ENCODE results near the gene CRTC2.
"Not testable (repeated sequence)": the region's sequence is repeated elsewhere in the genome, so short reads cannot be mapped to it uniquely, and the experiment has no call there.

The CRTC2 gene

GRCh38 chr1:153987621-153988020 lies 29.2 kb upstream of the CRTC2 start:
- WGBS (ENCODE audit: insufficient coverage, insufficient read length) = no CpG with 5 or more reads among the region's 8 CpGs
- no peak for DNase-seq (ENCODE audit: low read depth, low spot score)
- Histone ChIP-seq H3K27ac (ENCODE audit: low read length) (no peak overlapping the region), H3K4me3 (ENCODE audit: low read length) (no peak overlapping the region), H3K9me3 (ENCODE audit: control insufficient read depth, insufficient read depth, low read length) (no peaks in the 10 kb centered on the region), H3K36me3 (ENCODE audit: control insufficient read depth, insufficient read depth, low read length) (peaks cover 9% of the 10 kb centered on the region; the same call in 1 of the 2 replicates), H3K27me3 (ENCODE audit: control insufficient read depth, insufficient read depth, low read length) (no peaks in the 10 kb centered on the region), H3K4me1 (ENCODE audit: control insufficient read depth, insufficient read depth, low read length) (peaks cover 1% of the 10 kb centered on the region; the same call in 1 of the 2 replicates)

DNA sequence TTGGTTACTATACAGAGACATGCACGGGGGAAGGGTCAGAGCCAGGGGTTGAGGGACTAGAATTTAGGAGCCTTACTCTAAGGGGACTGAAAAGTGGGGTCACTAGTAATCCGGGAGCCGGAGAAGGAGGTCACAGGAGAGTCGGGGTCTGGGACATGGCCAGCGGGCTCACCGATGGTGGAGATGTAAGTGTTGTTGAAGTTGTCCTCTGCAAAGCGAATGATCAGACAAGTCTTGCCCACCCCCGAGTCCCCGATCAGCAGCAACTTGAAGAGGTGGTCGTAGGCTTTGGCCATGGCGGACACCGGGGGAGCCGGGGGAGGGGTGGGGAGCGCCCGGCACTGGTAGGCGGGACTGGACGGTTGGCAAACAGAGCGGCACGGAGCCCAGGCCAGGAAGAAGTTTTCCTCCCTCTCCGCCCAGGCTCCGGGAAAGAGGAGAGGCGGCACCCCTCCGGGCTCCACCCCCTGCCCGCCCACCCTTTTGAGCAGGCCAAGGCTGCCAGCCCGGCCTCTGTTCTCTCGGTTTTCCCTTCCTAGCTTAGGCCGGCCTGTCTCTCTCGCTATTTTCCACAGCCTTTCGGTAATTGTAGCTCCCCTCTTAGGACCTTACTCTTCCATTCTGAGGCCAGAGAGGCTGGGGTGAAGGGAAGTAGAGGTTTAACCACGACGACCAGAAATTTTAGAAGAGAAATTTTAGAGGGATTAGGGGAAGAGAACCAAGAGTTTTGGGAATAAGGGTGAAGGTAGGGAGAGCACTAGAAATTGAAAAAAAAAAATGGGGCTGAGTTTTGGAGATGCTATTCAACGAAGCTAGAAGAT lies 27.7 kb upstream of the CRTC2 start, which contains the start of gene RAB13:
Gene RAB13 (minus strand): TSS at position 399 of the 821 bp plus-strand sequence. CDS start 103 bp downstream, at position 296.
- WGBS (ENCODE audit: insufficient coverage, insufficient read length) = no CpG with 5 or more reads among the region's 32 CpGs
- Histone ChIP-seq H3K27me3 (ENCODE audit: control insufficient read depth, insufficient read depth, low read length) (no peaks in the 10 kb centered on the region), H3K27ac (ENCODE audit: low read length) (no peak within 1 kb of the TSS), H3K4me1 (ENCODE audit: control insufficient read depth, insufficient read depth, low read length) (peaks cover 1% of the 10 kb centered on the region; the same call in 1 of the 2 replicates), H3K36me3 (ENCODE audit: control insufficient read depth, insufficient read depth, low read length) (peaks cover 14% of the 10 kb centered on the region; the same call in 1 of the 2 replicates), H3K9me3 (ENCODE audit: control insufficient read depth, insufficient read depth, low read length) (no peaks in the 10 kb centered on the region), H3K4me3 (ENCODE audit: low read length) (peak within 1 kb of the TSS; percentile 49)
- DNase-seq (ENCODE audit: low read depth, low spot score) = peak; percentile 35

DNA sequence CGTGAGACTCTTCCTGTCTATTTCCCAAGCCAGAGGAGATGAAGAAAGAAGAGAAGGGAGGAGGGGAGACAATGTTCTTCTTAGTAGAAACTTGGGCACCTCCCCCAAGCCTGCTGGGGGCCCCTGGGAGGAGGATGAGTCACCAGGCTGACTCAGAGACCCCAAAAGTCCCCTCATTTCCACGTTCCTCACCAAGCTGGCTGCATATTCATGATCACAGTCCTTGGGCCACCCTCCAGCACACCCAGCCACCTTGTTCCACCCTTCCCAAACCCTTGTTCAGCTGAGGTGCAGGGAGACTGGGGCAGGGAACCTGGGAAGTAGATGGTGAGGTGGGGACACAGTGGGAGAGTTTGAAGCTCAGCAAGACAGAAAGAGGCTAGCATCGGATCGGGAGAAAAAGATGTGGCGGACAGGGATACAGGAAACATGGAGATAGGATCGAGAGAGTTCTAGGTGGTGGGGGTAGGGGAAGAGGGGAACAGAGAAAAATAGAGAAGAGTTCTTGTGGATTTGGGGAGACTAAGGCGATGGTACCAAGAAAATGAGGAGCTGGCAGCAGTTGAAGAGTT lies 27.0 kb upstream of the CRTC2 start:
- Histone ChIP-seq H3K27me3 (ENCODE audit: control insufficient read depth, insufficient read depth, low read length) (no peaks in the 10 kb centered on the region), H3K27ac (ENCODE audit: low read length) (no peak overlapping the region), H3K9me3 (ENCODE audit: control insufficient read depth, insufficient read depth, low read length) (no peaks in the 10 kb centered on the region), H3K36me3 (ENCODE audit: control insufficient read depth, insufficient read depth, low read length) (peaks cover 14% of the 10 kb centered on the region; the same call in 1 of the 2 replicates), H3K4me3 (ENCODE audit: low read length) (peak overlapping the region; percentile 49), H3K4me1 (ENCODE audit: control insufficient read depth, insufficient read depth, low read length) (peaks cover 1% of the 10 kb centered on the region; the same call in 1 of the 2 replicates)
- no CpG with 5 or more reads among the region's 7 CpGs for WGBS (ENCODE audit: insufficient coverage, insufficient read length)
- no peak for DNase-seq (ENCODE audit: low read depth, low spot score)

DNA sequence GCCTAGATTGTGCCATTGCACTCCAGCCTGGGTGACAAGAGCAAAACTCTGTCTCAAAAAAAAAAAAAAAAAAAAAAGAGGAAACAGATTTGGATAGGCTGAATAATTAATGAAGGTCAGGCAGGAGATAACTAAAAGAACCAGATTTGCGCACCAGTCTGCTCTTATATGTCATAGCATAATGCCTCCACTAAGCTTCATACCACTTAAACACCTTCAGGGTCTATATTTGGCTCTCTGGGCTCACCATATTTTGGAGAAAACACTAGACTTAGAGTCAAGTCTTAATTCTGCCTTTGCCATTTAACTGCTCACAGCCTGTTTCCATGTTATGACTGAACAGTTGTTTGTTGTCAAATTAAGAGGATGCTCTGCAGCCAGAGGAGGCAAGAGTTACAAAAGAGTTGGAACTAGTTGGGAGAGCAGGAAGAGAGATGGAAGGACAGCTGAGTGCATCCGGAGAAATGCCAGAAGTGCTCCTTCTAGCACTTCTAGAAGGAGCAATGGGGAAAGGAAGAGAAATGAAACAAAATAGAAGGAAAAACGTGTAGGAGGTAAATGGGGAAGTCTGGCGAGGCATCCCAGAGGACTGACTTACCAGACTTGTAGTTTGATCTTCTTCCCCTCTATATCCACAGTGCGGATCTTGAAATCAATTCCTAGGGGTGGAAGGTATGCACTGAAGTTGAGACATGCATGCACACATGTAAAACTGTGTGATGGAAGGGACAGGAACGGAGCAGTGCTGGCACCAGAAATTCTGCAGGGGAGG lies 25.9 kb upstream of the CRTC2 start:
- H3K4me3 ChIP-seq (ENCODE audit: low read length) = no peak overlapping the region
- no peaks in the 10 kb centered on the region for H3K27me3 ChIP-seq (ENCODE audit: control insufficient read depth, insufficient read depth, low read length)
- no peak for DNase-seq (ENCODE audit: low read depth, low spot score)
- H3K27ac ChIP-seq (ENCODE audit: low read length) = no peak overlapping the region
- H3K36me3 ChIP-seq (ENCODE audit: control insufficient read depth, insufficient read depth, low read length) = peaks cover 14% of the 10 kb centered on the region; the same call in 1 of the 2 replicates
- no CpG with 5 or more reads among the region's 6 CpGs for WGBS (ENCODE audit: insufficient coverage, insufficient read length)
- H3K4me1 ChIP-seq (ENCODE audit: control insufficient read depth, insufficient read depth, low read length) = peaks cover 1% of the 10 kb centered on the region; the same call in 1 of the 2 replicates
- H3K9me3 ChIP-seq (ENCODE audit: control insufficient read depth, insufficient read depth, low read length) = no peaks in the 10 kb centered on the region

DNA sequence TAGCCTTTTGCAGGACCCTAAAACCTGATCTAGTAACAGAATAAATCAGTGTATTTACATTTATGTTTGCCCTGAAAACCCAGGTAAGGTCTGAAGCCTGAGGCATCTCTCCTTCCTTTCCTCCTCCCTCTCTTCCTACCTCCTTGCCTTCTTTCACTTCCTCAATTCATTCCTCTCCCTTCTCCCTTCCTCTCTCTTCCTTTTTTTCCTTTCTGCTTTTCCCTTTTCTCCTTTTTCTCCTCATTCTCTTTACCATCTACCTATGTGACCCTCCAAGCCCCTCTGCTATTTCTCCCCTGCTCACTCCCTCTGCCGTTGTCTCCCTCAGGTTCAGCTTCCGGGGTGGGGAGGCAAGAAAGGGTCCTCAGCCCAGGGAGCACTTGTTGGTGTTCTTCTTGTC lies 23.3 kb upstream of the CRTC2 start:
- H3K27me3 ChIP-seq (ENCODE audit: control insufficient read depth, insufficient read depth, low read length); H3K4me3 ChIP-seq (ENCODE audit: low read length); H3K27ac ChIP-seq (ENCODE audit: low read length); H3K9me3 ChIP-seq (ENCODE audit: control insufficient read depth, insufficient read depth, low read length); H3K4me1 ChIP-seq (ENCODE audit: control insufficient read depth, insufficient read depth, low read length); DNase-seq (ENCODE audit: low read depth, low spot score): not testable (repeated sequence)
- H3K36me3 ChIP-seq (ENCODE audit: control insufficient read depth, insufficient read depth, low read length) = peaks cover 14% of the 10 kb centered on the region; the same call in 1 of the 2 replicates
- no CpG with 5 or more reads among the region's 2 CpGs for WGBS (ENCODE audit: insufficient coverage, insufficient read length)

GRCh38 chr1:153979091-153979490 lies 20.7 kb upstream of the CRTC2 start:
- H3K9me3 ChIP-seq (ENCODE audit: control insufficient read depth, insufficient read depth, low read length); DNase-seq (ENCODE audit: low read depth, low spot score); H3K27ac ChIP-seq (ENCODE audit: low read length); H3K4me1 ChIP-seq (ENCODE audit: control insufficient read depth, insufficient read depth, low read length); H3K27me3 ChIP-seq (ENCODE audit: control insufficient read depth, insufficient read depth, low read length); H3K4me3 ChIP-seq (ENCODE audit: low read length): not testable (repeated sequence)
- no CpG with 5 or more reads among the region's 12 CpGs for WGBS (ENCODE audit: insufficient coverage, insufficient read length)
- H3K36me3 ChIP-seq (ENCODE audit: control insufficient read depth, insufficient read depth, low read length) = peaks cover 18% of the 10 kb centered on the region; the same call in 1 of the 2 replicates

DNA sequence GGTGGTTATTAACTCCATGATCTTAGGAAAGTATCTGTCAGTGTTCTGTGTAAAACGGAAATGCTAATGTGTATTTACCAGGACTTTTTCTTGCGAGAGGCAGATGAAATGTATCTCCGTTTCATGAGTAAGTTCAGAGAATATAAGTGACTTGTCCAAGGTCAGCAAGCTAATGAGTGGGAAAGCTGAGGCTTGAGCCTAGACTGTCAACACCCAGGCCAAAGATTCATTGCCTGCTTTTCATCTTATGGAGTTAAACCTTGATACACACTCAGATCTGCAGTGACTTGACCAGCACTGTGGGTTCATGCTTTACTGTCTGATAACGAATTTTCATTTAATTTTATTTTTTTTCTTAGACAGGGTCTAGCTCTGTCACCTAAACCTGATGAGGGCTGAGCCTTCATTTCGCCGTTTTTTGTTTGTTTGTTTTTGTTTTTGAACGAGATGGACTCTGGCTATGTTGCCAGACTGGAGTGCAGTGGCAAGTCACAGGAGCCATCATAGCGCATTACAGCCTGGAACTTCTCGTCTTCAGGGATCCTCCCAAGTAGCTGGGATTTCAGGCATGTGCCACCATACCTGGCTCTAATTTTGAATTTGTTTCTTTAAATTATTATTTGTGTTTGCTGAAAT lies 20.0 kb upstream of the CRTC2 start:
- peaks cover 21% of the 10 kb centered on the region; the same call in 1 of the 2 replicates for H3K36me3 ChIP-seq (ENCODE audit: control insufficient read depth, insufficient read depth, low read length)
- WGBS (ENCODE audit: insufficient coverage, insufficient read length) = no CpG with 5 or more reads among the region's 9 CpGs
- H3K4me1 ChIP-seq (ENCODE audit: control insufficient read depth, insufficient read depth, low read length) = no peaks in the 10 kb centered on the region
- H3K27ac ChIP-seq (ENCODE audit: low read length) = no peak overlapping the region
- DNase-seq (ENCODE audit: low read depth, low spot score) = no peak
- H3K27me3 ChIP-seq (ENCODE audit: control insufficient read depth, insufficient read depth, low read length) = no peaks in the 10 kb centered on the region
- H3K4me3 ChIP-seq (ENCODE audit: low read length) = peak overlapping the region; percentile 98; the same call in 1 of the 2 replicates
- H3K9me3 ChIP-seq (ENCODE audit: control insufficient read depth, insufficient read depth, low read length) = no peaks in the 10 kb centered on the region

DNA sequence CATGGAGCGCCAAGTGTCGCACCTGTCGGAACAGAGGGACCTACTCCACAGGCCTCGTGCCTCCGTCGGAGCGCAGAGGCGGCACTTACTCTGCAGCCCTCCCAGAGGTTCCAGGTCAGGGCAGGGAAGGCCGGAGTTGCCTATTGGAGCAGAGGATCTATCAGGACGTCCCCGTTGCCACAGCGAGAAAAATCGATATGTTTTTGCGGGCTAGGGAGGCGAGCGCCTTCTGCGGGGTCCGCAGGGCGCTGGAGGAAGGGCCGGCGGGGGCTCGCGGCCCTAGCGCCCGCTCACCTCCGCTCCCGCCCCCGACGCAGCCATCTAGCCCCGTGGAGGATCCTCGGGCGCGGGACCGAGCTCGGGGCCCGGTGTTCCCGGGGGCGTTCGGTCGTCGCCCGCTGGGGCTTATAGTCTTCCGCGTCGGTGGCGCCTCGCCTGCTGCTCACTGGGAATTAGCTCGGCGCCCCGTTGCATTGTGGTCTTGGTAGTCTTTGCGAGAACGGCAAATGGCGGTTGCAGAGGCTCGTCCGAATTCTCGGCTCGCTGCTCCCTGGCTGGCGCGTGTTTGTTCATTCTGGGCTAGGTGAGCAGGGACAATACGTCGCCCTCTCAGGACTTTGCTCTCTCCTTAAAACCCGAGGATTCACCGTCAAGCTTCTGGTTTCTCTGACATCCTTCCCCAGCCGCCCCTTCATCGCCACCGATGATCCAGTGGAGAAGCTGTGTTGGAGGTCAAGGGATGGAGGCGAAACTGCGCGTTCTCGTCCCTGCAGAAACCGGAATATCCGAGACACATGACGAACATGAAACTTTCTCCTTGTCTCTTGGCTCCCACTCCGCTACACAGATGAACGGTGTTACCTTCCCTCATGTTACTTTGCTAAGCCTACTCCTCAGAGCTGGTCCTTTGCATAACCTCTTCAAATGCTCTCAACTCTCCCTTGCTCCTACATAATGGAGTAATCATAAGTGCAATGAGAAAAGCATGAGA lies 19.1 kb upstream of the CRTC2 start, which contains the start of gene JTB:
Gene JTB (minus strand): TSS at position 425 of the 991 bp plus-strand sequence. CDS start 422 bp downstream, at position 3.
- no peak within 1 kb of the TSS for H3K27ac ChIP-seq (ENCODE audit: low read length)
- no peaks in the 10 kb centered on the region for H3K27me3 ChIP-seq (ENCODE audit: control insufficient read depth, insufficient read depth, low read length)
- H3K36me3 ChIP-seq (ENCODE audit: control insufficient read depth, insufficient read depth, low read length) = peaks cover 17% of the 10 kb centered on the region; the same call in 1 of the 2 replicates
- no peaks in the 10 kb centered on the region for H3K9me3 ChIP-seq (ENCODE audit: control insufficient read depth, insufficient read depth, low read length)
- no CpG with 5 or more reads among the region's 75 CpGs for WGBS (ENCODE audit: insufficient coverage, insufficient read length)
- H3K4me1 ChIP-seq (ENCODE audit: control insufficient read depth, insufficient read depth, low read length) = no peaks in the 10 kb centered on the region
- H3K4me3 ChIP-seq (ENCODE audit: low read length) = peak within 1 kb of the TSS; percentile 98
- no peak for DNase-seq (ENCODE audit: low read depth, low spot score)

- Histone ChIP-seq H3K27ac (ENCODE audit: low read length) (no peak overlapping the region), H3K9me3 (ENCODE audit: control insufficient read depth, insufficient read depth, low read length) (no peaks in the 10 kb centered on the region), H3K36me3 (ENCODE audit: control insufficient read depth, insufficient read depth, low read length) (peaks cover 10% of the 10 kb centered on the region; the same call in 1 of the 2 replicates), H3K4me1 (ENCODE audit: control insufficient read depth, insufficient read depth, low read length) (no peaks in the 10 kb centered on the region), H3K27me3 (ENCODE audit: control insufficient read depth, insufficient read depth, low read length) (no peaks in the 10 kb centered on the region), H3K4me3 (ENCODE audit: low read length) (peak overlapping the region; percentile 98)
- DNase-seq (ENCODE audit: low read depth, low spot score) = no peak
- no CpG with 5 or more reads among the region's 16 CpGs for WGBS (ENCODE audit: insufficient coverage, insufficient read length)
Measured at GRCh38 chr1:153976819-153977249, 18.4 kb upstream of the CRTC2 start.
